Fibroblast of lung (primary cell): ENCODE measurements around the gene LYL1.

ENCODE experiments used
- EZH2 ChIP-seq: IDR thresholded peaks from 2 replicates; pipeline ENCODE4 v1.5.1; 2012; ENCODE audit warnings: low read length, control low read depth, mild to moderate bottlenecking; ENCODE audit errors: missing control alignments
- TF ChIP-seq, protein P1 (sequence below), 2 donors: IDR thresholded peaks in 1 of 2; conservative IDR thresholded peaks in 1 of 2; 1 replicate in 1 of 2; 2 replicates in 1 of 2; pipeline ENCODE4 v1.5.1; 2011 to 2012; ENCODE audit warnings: low read length in 2 of 2, control low read depth in 1 of 2, inconsistent platforms in 1 of 2, low read depth in 1 of 2, mild to moderate bottlenecking in 1 of 2

DNA sequence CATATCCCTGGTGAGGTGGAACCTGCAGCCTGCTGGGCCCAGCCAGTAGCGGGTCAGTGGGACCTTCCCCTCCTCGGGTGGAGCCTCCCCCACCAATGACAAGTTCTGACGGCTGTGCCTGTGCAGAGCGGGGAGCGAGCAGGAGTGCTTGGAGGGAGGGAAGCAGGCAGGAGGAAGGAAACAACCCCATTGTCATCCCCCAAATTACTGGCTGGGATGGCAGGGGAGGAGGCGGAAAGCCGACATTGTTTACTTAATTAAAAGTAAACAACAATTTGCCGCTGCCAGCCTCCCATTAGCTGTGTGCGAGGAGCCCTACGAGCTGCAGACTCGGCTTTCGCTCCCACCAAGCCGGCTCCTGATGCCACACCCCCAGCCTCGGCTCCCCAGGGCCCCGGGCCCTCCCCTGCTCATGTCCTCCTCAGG lies 45.5 kb downstream of the LYL1 start:
- TF ChIP-seq, protein P1, sequence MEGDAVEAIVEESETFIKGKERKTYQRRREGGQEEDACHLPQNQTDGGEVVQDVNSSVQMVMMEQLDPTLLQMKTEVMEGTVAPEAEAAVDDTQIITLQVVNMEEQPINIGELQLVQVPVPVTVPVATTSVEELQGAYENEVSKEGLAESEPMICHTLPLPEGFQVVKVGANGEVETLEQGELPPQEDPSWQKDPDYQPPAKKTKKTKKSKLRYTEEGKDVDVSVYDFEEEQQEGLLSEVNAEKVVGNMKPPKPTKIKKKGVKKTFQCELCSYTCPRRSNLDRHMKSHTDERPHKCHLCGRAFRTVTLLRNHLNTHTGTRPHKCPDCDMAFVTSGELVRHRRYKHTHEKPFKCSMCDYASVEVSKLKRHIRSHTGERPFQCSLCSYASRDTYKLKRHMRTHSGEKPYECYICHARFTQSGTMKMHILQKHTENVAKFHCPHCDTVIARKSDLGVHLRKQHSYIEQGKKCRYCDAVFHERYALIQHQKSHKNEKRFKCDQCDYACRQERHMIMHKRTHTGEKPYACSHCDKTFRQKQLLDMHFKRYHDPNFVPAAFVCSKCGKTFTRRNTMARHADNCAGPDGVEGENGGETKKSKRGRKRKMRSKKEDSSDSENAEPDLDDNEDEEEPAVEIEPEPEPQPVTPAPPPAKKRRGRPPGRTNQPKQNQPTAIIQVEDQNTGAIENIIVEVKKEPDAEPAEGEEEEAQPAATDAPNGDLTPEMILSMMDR (conservative IDR thresholded peaks at IDR 0.05 in 1 of 2, IDR thresholded peaks at IDR 0.05 in 1 of 2; ENCODE audit: low read depth in 1 of 2, low read length in 2 of 2), result no peak
- no peak for TF ChIP-seq EZH2
